SK-N-DZ (cell line): Measurements from ENCODE around the gene ZNF226. TPM values are rescaled to one million over a fixed set of nuclear protein-coding genes. Genes with fewer than 3 reads are reported as not detected.
"Not testable (repeated sequence)": the region's sequence is repeated elsewhere in the genome, so short reads cannot be mapped to it uniquely, and the experiment has no call there.

Experiments
- DNase-seq: peaks from one replicate; pipeline ENCODE4 v3.0.0-alpha.2; 2015; ENCODE audit warnings: low spot score
- polyA plus RNA-seq, 2 experiments: library from polyadenylated mRNA; depleted of rRNA; stranded (reverse); fragments of >200 nt; gene quantifications; 2 replicates each; pipeline ENCODE4 v1.2.3, GENCODE V29; 2014

Gene ZNF226
- 7.2 and 8.6 TPM in 2 replicates for polyA plus RNA-seq (2014; cell fraction: cytosol; rRNA removed)
- 15.4 and 16.9 TPM in 2 replicates for polyA plus RNA-seq (2014; cell fraction: nucleus; rRNA removed)

DNA sequence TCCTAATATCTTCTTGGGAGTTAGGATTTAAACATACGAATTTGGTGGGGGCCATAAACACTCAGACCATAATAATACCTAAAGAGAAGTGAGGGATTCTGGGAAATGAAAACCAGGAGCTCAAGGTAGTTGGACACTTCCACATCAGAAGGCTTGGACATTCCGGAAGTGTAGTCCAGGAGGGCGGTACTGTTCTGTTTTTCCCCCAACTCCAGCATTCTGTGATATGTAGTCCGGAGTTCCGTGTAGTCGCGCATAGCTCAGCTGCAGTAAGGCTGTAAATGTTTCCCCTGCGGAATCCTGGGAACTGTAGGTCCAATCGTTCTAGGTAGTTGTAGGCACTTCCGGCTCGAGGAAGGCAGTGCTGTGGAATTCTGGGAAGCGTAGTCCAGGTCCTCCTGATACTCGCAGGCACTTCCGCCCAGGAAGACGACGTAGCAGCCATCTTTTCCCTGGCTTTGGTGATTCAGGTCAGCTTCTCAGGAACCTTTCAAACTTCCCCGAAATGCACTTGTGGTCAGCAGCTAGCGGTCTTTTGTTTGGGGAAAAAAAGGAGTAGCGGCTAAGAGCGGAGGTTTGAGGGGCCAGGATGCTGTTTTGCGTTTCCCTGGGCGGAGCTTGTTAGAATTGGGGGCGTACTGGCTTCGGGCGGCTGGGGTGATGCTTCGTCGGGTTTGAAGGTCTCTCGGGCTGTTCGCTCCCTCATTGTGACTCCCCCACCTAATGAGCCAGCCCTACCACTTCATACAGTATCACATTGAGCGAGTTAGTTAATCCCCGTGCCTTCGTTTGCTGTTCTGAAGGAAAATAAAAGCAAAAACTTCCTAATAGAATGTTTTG, at the start of gene ZNF226:
ZNF226 (plus strand) TSS at position 428 of the 840 bp plus-strand sequence. CDS start 4,981 bp downstream, outside the sequence.
- peak; percentile 98 for DNase-seq

DNA sequence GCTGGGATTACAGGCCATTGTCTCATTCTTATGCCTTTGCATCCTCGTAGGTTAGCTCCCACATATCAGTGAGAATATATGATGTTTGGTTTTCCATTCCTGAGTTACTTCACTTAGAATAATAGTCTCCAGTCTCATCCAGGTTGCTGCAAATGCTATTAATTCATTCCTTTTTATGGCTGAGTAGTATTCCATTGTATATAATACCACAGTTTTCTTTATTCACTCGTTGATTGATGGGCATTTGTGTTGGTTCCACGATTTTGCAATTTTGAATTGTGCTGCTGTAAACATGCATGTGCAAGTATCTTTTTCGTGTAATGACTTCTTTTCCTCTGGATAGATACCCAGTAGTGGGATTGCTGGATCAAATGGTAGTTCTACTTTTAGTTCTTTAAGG, 43.7 kb upstream of the ZNF226 start:
- not testable (repeated sequence) for DNase-seq

DNA sequence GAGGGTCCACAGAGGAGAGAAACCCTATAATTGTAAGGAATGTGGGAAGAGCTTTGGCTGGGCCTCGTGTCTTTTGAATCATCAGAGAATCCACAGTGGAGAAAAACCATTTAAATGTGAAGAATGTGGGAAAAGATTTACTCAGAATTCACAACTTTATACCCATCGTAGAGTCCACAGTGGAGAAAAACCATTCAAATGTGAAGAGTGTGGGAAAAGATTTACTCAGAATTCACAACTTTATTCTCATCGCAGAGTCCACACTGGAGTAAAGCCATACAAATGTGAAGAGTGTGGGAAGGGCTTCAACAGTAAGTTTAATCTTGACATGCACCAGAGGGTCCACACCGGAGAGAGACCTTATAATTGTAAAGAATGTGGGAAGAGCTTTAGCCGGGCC, 32.9 kb upstream of the ZNF226 start:
- no peak for DNase-seq

- peak; percentile 85 for DNase-seq
Observed at GRCh38 chr19:44141191-44142058, 23.5 kb upstream of the ZNF226 start, which contains the start of gene ZNF234. TSS of gene ZNF234 (plus strand) at chr19:44141554. CDS start at chr19:44144633, 3,079 bp downstream.

DNA sequence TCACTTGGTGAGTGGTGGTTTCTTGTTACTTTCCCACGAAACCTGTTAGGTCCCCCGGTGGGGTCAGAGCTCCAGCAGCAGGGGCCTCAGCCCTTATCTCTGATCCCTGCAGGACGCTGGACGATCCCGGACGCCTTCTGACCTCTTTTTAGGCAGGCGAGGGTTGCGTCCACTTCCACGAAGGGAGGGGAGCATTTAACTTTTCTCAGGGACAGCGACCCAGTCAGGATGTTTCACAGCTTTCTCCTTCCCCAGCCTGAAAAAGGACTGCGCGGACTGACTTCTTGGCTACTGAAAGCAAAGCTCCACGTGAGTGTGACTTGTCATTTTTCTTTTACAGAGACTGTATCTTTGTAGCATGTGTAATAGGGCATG, 22.9 kb upstream of the ZNF226 start:
- DNase-seq: no peak

DNA sequence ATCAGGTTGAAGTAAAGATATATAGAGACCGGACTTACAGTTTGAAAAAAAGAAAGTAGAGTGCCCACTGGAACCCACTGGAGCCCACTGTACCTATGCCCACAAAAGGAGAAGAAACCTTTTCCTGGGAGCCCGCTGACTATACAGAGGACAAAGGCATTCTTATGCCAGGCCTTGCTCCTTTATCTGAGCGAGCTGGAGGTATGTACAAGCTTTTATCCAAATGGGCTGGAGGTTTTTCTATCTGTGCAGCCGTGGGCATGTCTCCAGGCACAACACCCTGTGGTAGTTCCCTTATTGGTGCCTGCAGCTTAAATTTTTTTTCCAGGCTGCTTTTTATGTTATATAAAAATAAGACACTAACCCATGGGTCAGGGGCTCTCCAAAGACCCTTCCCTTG, 15.1 kb upstream of the ZNF226 start:
- DNase-seq: no peak

GRCh38 chr19:44151491-44151890, 13.4 kb upstream of the ZNF226 start:
- no peak for DNase-seq

DNA sequence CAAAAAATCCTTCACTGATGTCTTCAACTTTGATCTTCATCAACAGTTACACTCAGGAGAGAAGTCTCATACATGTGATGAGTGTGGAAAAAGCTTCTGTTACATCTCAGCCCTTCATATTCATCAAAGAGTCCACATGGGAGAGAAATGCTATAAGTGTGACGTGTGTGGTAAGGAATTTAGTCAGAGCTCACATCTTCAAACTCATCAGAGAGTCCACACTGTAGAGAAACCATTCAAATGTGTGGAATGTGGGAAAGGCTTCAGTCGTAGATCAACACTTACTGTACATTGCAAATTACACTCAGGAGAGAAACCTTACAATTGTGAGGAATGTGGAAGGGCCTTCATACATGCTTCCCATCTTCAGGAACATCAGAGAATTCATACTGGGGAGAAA, 8.4 kb upstream of the ZNF226 start:
- no peak for DNase-seq

DNA sequence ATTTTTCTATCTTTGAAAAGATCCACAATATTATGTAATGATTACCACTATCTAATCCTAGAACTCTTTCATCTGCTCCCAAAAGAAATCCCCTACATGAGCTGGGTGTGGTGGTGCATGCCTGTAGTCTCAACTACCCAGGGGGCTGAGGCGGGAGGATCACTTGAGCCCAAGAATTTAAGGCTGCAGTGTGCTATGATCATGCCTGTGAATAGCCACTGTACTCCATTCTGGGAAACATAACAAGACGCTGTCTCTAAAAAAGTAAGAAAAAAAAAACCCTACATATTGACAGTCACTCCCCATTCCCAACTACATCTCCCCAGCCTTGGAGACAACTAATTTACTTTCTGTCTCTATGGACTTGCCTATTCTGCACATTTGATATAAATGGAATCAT, 1.1 kb upstream of the ZNF226 start:
- no peak for DNase-seq

DNA sequence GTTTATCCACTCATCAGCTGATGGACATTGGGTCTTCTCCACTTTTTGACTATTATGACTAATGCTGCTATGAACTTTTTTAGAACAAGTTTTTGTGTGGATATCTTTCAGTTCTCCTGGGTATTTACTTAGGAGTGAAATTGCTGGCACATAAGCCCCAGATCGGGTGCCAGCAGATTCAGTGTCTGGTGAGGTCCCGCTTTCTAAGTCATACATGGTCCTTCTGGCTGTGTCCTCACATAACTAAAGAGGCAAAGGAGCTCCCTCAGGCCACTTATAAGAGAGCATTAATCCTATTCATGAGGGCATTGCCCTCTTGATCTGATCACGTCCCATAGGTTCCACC, 600 bp upstream of the ZNF226 start:
- no peak for DNase-seq

- DNase-seq: not testable (repeated sequence)
Observed at GRCh38 chr19:44170660-44171059, 5.8 kb downstream of the ZNF226 start.

DNA sequence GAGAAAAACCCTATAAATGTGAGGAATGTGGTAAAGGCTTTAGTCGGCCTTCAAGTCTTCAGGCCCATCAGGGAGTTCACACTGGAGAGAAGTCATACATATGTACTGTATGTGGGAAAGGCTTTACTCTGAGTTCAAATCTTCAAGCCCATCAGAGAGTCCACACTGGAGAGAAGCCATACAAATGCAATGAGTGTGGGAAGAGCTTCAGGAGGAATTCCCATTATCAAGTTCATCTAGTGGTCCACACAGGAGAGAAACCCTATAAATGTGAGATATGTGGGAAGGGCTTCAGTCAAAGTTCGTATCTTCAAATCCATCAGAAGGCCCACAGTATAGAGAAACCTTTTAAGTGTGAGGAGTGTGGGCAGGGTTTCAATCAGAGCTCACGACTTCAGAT, 11.7 kb downstream of the ZNF226 start:
- DNase-seq: no peak

DNA sequence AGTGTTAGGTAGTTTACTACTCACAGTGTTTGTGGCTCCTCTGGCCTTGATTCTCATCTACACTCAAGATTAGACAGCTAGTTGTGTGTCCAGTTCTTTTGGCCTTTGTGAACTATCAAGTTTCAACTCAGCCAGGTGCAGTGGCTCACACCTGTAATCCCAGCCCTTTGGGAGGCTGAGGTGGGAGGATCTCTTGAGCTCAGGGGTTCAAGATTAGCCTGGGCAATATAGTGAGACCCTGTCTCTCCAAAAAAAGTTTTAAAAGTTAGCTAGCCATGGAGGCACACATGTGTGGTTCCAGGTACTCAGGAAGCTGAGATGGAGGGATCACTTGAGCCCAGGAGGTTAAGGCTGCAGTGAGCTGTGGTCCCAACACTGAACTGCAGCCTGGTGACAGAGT, 16.1 kb downstream of the ZNF226 start:
- DNase-seq: no peak

GRCh38 chr19:44182145-44182544, 17.2 kb downstream of the ZNF226 start:
- no peak for DNase-seq

DNA sequence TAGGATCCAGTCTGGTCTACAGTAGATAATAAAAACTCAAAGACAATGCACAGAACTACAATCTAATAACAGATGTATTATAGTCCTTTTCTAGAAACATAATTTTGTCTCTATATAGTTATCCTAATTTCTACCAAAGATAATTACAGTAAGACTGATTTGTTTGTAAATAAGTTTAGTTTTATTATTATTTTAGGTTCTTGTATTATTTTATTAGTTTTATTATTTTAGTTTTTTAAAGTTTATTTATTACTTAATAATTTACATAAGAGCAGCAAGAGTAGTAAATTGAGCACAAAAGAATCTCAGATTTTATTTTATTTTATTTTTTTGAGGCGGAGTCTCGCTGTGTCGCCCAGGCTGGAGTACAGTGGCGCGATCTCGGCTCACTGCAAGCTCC, 25.1 kb downstream of the ZNF226 start:
- DNase-seq: no peak

GRCh38 chr19:44192127-44192526, 27.2 kb downstream of the ZNF226 start:
- DNase-seq: no peak

DNA sequence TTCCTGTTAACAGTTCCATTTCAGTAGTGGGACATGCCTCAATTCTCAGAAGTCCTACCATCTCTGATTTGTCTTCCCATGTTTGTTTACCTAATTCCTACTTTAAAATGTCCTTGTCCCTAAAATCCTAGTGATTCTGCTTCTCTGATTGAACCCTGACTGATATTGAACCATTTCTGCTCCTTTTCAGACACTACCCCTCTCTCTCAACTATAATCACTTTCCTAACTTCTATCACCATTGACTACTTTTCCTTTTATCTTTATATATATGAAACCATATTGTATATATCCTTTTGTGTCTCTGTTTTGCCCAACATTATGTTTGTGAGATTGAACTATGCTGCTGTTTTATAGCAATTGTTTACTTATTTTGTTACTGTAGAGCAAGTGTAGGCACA, 31.9 kb downstream of the ZNF226 start:
- no peak for DNase-seq

GRCh38 chr19:44202470-44202869, 37.6 kb downstream of the ZNF226 start:
- no peak for DNase-seq

DNA sequence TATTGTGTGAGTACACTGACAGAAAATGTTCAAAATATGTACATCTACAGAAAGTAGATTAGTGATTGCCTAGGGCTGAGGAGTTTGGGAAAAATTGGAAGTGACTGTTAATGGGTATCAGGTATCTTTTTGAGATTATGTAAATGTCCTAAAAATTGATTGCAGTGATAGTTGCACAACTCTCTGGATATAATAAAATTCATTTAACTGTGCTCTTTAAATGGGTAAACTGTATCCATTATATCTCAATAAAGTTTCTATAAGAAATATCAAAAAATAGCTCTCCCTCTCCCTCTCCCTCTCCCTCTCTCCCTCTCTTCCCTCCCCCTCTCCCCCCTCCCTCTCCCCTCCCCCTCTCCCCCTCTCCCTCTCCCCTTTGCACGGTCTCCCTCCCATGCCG, 38.1 kb downstream of the ZNF226 start:
- DNase-seq: no peak

DNA sequence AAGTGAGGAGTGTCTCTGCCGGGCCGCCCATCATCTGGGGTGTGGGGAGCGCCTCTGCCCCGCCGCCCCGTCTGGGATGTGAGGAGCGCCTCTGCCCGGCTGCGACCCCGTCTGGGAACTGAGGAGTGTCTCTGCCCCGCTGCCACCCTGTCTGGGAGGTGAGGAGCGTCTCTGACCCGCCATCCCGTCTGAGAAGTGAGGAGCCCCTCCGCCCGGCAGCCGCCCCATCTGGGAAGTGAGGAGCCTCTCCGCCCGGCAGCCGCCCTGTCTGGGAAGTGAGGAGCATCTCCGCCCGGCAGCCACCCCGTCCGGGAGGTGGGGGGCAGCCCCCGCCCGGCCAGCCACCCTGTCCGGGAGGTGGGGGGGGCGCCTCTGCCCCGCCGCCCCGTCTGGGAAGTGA, 39.0 kb downstream of the ZNF226 start:
- not testable (repeated sequence) for DNase-seq

- DNase-seq: no peak
Observed at GRCh38 chr19:44204772-44205171, 39.9 kb downstream of the ZNF226 start.

GRCh38 chr19:44207126-44207803, 42.4 kb downstream of the ZNF226 start:
- DNase-seq: peak; percentile 91
